SIG-M5 treated with dmso at 0.1 percent for 504 hours (cell line): ENCODE measurements around the gene N4BP2L2.
A peak's percentile ranks its signal among the peaks of the same experiment; 100 is the strongest.
"Not testable (repeated sequence)": the region's sequence is repeated elsewhere in the genome, so short reads cannot be mapped to it uniquely, and the experiment has no call there.

ENCODE experiments used
- DNase-seq: peaks from one replicate; lab custom pipeline; 2025; ENCODE audit not compliant: unreplicated experiment; lab: John Stamatoyannopoulos, UW

Gene N4BP2L2

DNA sequence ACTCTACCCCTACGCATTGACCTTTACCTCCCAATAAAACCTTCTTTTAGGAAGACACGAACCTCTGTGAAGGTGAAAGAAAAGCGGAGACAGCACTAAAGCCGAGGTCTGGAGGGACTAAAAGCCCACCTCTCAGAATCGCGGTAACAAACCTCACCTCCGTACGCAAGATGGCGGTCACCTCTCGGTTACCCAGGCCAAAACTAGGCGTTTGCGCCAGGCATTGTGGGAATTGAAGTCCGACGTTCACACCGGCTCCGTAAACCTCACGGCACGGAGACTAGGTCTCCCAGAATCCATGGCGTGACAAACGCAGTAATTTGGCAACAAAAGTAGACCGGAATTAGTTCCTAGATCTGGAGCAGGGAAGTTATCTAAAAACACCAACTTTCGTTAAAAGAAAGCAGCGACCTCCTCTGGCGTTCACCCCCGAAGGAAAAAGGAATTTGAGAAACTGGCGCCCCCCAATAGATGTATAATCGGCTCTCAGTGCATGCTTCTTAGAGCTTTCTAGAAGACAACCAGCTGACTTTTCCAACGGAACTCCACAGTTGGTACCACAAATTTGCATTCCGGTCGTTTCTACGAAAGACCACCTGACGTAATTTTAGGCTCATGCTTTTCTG is at the start of gene N4BP2L2:
Gene N4BP2L2, minus strand, starts transcription at position 175 of the 626 bp plus-strand sequence. CDS start 1,768 bp downstream, outside the sequence.
- peak; percentile 98 for DNase-seq

DNA sequence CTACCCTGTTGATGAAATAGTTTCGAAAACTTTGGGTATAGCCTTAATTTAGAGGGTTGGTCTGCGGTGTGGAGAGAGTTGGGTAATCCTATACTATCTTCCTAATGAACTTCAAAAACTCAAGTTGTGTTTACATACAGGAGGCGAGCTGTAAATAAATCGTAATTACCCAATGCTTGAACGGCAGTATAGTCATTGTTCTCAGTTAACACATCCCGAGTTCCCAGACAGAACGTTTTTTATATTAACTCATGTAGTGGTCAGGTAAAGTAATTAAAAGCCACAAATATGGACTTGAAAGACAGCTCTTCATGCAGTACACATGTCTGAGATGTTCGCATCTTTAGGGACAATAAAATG is 49.2 kb upstream of the N4BP2L2 start:
- peak; percentile 85 for DNase-seq

GRCh38 chr13:32587011-32587810 is 48.6 kb upstream of the N4BP2L2 start:
- peak; percentile 76 for DNase-seq

- peak; percentile 92 for DNase-seq
Measured at GRCh38 chr13:32586080-32586900, 47.7 kb upstream of the N4BP2L2 start, which contains the start of gene PDS5B. PDS5B (plus strand) TSS chr13:32586452; CDS start chr13:32648773, 62,321 bp downstream.

GRCh38 chr13:32585550-32586079 is 47.0 kb upstream of the N4BP2L2 start:
- DNase-seq: no peak

DNA sequence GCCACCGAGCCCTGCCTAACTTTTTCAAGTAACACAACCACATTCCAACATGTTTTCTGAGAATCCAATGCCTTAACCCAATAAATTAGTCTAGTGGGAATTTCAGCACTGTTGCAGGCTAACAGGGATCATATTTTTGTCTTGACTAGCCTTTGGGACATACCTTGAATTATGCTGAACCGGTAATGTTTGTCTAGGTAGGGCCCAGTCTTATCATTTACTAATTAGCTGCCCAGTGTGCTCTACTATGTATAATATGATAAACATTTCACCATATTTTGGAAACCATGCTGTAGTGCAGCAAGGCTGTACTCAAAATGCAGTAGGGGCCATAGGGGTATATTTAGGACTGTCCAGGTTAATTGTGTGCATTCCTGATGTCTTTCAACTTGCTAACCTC is 44.4 kb upstream of the N4BP2L2 start:
- no peak for DNase-seq

DNA sequence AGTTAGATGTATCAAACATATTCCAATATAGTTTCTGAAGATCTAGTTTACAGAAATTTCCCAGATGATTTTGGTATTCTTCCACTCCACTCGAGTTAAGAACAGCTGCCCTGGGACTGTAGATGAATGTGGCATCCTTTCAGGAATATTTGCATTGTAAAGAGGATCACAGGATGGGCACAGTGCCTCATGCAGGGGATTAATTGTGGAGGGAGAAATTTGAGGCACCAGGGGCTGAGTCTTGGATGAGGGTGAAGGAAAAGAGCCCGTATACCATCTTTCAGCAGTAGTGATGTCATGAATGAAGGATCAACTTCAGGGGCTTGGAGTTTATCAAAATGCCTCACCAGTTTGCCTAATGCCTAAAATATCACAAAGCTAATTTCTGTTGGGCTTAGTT is 43.7 kb upstream of the N4BP2L2 start:
- no peak for DNase-seq

DNA sequence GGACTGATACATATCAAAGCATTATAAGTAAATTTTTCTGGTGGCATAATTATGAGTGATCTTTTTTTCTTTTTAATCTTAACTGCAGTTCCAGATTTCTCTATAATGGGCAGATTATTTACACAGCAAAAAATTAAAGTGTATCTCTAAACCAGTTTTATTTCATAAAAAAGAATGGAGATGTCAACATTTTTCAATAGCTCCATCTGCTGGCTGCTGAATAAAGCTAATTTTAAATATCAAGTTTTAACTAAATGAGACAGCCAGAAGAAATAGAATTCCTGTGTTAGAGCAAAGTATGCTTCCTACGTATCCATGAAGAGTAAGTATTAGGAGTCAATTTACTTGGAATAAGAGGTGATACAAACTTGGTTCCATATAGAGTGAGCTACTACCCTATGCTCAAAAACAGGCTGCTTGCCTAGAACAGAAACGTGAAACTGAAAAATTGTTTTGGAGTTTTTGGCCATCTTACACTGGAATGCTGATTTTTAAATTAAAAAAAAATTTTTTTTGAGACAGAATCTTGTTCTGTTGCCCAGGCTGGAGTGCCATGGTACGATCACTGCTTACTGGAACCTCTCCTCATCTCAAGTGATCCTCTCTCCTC is 42.7 kb upstream of the N4BP2L2 start:
- peak; percentile 41 for DNase-seq

- no peak for DNase-seq
Measured at GRCh38 chr13:32577032-32577431, 38.4 kb upstream of the N4BP2L2 start.

- not testable (repeated sequence) for DNase-seq
Measured at GRCh38 chr13:32575687-32576086, 37.1 kb upstream of the N4BP2L2 start.

- DNase-seq: not testable (repeated sequence)
Measured at GRCh38 chr13:32560842-32561241, 22.2 kb upstream of the N4BP2L2 start.

GRCh38 chr13:32555613-32556012 is 17.0 kb upstream of the N4BP2L2 start:
- no peak for DNase-seq

DNA sequence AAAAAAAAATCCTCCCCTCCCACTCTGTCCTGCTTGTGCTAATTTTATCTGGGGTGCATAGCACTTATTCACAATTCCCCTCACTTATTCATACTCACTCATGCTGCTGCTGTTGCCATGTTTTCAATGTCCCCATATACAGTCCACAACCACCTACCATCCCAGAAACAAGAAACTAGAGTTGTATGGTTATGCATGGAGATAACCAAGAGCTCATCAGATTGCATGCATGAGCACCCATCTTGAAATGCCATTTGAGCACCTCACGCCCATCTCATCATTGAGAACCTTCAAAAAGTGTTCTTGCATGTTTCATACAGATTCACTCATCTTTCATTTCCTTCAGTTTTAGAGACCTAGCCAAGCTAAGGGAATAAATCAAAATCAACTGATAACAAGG is 15.1 kb upstream of the N4BP2L2 start:
- no peak for DNase-seq

DNA sequence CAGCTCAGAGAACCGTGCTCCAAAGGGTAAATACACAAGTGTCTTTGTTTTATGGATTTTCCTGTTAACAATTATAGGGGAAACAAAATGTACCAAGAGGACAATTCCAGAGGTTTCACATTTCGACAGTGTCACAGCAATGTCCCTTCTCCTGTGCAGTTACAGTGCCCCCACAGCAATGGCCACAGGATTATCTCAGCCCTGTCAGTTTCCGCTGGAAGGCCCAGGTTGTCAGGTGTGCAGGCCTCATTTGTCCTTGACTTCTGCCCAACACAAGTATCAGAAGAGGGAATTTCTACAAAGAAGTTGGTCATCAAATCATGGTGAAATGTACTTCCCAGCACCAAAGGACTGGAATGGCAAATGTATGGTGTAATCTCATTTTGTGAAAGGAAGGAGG is 11.2 kb upstream of the N4BP2L2 start:
- DNase-seq: no peak

DNA sequence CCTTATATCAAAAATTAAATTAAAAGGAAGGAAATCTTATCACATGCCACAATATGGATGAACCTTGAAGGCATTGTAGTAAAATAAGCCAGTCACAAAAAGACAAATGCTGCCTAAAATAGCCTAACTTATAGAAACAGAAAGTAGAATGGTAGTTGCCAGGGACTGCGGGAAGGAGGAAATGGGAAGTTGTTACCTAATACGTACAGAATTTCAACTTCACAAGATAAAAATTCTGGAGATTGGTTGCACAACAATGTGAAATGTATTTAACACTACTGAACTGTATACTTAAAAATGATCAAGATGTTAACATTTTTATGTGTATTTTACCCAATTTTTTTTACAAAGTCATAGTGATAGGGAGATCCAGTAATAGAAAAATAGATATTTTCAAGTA is 10.2 kb upstream of the N4BP2L2 start:
- DNase-seq: peak; percentile 94

DNA sequence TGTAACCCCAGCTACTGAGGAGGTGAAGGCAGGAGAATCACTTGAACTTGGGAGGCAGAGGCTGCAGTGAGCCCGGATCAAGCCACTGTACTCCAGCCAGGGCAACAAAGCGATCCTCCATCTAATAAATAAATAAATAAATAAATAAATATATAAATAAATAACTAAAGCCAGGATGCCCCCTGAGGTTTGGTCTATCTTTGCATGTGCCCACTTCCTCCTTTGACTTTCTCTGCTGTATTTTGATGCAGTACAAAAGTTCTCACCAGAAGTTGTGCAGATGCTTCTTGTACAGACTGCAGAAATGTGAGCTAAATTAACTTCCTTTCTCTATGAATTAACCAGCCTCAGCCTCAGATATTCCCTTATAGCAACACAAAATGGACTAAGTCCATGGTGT is 6.5 kb upstream of the N4BP2L2 start:
- no peak for DNase-seq

DNA sequence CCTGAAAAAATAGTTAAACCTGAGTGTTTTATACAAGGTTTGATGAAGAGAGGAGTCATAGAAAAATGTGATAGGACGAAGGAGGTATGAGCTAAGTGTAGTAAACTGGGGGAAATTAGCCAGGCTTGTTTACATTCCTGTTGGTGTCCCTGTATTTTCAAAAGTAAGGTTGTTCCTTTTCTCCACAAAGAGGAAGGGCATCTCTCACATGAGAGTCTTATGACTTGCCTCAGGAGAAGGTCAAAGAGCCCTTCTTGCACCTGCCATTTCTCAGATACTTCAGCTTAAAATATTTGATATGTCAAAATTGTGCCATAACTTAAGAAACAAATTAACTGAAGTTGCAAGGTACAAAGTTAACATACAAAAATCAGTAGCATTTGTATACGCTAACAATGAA is 3.6 kb upstream of the N4BP2L2 start:
- DNase-seq: no peak

DNA sequence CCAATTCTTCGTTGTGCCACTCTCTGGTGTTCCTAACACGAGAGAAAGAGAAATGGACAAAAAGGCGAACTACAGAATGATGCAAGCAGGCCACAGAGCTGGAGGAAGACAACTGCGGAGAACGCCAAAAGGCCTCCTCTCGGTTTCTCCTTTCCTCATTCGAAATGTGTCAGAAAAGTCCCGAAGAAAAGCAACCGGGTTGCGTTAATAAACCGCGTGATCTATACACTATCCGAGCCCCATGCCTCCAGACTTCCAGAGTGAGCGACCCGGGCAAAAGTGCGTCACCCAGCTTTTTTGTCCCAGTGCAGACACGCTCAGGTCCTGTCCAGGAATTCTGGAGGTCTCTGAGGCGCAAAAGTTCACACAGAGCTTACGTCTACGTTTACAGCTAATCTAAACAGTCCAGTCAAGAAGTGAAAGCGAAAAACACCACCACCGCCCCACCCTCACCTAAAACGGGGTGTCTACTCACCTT is 413 bp downstream of the N4BP2L2 start:
- peak; percentile 60 for DNase-seq

DNA sequence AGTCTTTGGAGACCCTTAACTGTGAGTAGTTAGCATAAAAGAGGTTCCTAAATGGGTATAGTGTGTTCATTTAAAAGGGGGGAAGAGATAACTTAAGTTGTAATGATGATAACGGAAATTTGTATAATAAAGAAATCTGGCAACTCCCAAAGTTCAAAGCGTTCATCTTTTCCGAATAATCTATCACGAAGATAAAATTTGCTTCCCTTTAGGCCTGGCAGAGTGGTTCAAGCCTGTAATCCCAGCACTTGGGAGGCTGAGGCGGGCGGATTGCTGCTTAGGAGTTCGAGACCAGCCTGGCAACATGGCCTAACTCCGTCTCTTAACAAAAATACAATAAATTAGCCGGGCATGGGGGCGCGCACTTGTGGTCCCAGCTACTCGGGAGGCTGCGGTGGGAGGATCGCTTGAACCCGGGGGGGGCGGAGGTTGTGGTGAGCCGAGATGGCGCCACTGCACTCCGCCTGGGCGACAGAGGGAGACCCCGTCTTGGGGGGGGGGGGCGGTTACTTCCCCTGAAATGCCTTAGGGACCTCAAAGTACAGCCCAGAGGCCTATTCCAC is 934 bp downstream of the N4BP2L2 start:
- no peak for DNase-seq

GRCh38 chr13:32535748-32536147 is 2.8 kb downstream of the N4BP2L2 start:
- no peak for DNase-seq
